GM10266 (cell line): ENCODE measurements around the gene TOMM22.

Experiments used
- DNase-seq: peaks from one replicate; pipeline ENCODE4 v3.0.0; 2012; ENCODE audit errors: extremely low spot score
- TF ChIP-seq, protein P1 (sequence below): IDR thresholded peaks from 2 replicates; pipeline ENCODE4 v1.5.1; 2012; ENCODE audit warnings: mild to moderate bottlenecking, low read depth; ENCODE audit not compliant: control insufficient read depth, insufficient read depth; ENCODE audit errors: missing control alignments

TOMM22 gene

DNA sequence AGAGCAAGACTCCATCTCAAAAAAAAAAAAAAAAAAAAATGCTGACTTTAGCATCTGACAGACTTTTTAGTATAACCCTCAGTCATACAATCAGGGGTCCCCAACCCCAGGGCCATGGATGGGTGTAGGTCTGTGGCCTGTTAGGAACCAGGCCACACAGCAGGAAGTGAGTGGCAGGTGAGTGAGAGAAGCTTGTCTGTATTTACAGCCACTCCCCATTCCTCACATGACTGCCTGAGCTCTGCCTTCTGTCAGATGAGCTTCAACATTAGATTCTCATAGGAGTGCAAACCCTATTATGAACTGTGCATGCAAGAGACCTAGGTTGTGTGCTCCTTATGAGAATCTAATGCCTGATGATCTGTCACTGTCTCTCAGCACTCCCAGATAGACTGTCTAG is 28.9 kb upstream of the TOMM22 start:
- DNase-seq: no peak
- TF ChIP-seq, protein P1, sequence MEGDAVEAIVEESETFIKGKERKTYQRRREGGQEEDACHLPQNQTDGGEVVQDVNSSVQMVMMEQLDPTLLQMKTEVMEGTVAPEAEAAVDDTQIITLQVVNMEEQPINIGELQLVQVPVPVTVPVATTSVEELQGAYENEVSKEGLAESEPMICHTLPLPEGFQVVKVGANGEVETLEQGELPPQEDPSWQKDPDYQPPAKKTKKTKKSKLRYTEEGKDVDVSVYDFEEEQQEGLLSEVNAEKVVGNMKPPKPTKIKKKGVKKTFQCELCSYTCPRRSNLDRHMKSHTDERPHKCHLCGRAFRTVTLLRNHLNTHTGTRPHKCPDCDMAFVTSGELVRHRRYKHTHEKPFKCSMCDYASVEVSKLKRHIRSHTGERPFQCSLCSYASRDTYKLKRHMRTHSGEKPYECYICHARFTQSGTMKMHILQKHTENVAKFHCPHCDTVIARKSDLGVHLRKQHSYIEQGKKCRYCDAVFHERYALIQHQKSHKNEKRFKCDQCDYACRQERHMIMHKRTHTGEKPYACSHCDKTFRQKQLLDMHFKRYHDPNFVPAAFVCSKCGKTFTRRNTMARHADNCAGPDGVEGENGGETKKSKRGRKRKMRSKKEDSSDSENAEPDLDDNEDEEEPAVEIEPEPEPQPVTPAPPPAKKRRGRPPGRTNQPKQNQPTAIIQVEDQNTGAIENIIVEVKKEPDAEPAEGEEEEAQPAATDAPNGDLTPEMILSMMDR: no peak

DNA sequence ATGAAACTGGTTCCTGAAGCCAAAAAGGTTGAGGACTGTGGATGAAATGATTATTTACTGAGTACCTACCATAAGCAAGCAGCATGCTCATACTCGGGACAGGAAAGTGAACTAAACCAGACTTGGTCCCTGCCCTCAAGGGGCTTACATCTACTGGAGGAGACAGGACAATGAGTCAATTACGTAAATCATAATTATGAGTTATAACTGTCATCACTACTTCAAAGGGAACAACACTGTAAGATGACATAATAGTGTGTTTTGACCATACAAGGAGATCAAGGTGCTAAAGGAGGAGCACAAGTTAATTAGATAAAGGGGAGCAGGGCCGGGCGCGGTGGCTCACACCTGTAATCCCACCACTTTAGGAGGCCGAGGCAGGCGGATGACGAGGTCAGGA is 28.0 kb upstream of the TOMM22 start:
- TF ChIP-seq, protein P1: no peak
- DNase-seq: no peak

DNA sequence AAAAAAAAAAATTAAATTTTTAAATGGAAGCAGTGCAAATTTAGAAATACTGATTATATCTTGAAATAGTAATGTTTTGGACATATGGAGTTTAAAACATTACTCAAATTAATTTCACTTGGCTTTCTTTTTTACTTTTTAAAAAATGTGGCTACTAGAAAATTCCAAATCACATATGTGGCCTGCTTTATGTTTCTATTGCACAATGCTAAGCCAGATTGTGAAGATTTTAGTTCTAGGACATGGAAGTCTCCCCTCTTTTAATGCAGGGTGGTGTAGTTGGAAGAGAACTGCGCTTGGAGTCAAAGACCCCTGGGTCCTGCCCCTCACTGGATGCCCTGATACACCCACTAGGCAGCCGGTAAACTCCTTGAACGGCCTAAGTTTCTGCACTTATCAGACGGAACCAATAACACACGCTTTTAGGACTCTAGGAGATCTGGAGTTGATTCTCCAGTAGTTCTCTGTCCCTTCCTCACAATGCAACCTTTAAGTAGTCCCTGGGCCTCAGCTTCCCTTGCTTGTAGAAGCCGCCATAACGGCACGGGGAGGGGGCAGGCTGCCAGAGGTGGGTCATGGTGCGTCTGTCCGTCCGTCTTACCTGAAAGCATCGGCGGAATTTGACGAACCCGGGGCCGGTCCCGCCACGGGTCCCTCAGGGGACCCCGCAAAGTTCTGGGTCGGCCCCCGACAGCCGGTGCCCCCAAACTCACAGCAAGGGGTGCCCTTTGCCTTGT is 26.1 kb upstream of the TOMM22 start:
- no peak for DNase-seq
- TF ChIP-seq, protein P1: no peak

DNA sequence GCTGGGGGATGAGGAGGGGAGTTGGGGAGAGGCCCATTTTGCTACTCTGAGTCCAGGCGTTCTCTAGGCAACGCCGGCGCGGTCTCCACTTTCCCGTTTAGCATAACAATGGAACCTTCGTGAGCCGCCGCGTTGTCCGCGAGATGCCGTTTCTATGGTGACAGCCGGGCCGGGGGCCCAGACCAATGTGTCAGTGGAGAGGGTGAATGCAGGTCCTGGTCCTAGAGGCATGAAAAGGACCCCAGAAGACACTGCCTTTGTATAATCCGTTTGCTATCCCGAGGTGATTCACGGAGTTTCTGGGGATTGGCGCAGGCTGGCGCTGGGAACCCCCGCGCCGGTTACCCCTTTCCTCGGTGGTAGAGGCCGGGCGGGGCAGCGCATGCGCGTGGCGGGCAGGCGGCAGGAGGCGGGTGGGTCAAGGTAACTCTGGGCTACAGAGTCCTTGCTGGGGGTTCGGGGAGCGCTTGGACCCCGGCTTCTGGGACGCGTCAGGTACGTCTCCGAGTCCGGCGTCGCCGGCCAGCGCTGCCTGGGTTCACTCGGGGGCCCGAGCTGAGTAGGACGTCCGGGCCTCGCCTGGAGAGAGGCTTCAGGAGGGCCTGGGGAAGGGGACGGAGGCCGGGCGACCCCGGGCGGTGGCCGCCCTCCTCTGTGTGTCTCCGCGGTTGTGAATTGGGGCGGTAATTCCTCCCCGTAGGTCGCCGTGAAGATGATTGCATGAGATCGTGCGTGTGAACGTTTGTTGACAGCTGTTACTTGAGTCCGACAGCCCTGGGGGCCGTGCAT is 25.3 kb upstream of the TOMM22 start, which contains the start of the genes CBY1 and FAM227A:
Gene CBY1 (plus strand): TSS at position 383 of the 789 bp plus-strand sequence. CDS start 11,417 bp downstream, outside the sequence.
Gene FAM227A (minus strand): TSS at position 137 of the 789 bp plus-strand sequence. CDS start 6,224 bp downstream, outside the sequence.
- peak; percentile 93 for DNase-seq
- TF ChIP-seq, protein P1: no peak

DNA sequence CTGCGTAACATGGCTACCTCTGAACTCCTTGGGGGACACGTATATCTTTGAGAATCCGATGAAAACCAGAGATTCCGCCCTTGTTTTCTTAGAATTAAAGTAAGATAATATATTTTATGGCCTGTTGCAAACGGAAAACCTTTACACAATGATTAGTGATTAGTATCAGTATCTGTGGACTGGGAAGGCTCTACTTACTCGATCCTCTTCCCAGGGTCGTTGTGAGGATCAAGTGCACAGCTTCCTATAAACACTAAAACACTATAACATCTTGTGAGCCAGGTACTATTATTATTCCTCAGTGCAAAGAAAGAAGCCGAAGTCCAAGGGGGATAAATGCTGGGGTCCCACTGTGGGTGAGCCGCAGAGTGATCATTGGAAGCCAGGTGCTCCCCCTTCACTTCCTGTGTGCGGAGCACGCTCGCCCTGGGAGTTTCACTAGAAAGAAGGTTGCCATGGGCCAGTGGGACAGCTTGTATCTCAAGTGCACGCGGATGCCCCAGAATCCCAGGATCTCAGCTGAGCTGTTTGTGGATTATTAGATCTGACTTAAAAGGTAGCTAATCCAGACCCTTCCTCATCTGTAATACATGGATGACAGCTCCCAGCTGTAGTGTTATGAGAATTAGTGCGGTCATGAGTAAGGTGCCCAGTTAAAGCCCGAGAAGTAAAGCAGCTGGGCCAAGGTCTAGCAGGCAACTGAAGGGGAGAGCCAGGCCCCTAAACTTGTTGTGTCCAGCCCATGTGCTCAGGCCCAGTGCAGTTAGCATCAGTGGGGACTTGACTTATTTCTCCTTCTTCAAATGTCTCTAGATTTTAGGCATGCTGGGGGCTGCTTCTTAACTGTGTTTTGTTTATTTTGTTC is 24.5 kb upstream of the TOMM22 start:
- TF ChIP-seq, protein P1: no peak
- peak; percentile 47 for DNase-seq

DNA sequence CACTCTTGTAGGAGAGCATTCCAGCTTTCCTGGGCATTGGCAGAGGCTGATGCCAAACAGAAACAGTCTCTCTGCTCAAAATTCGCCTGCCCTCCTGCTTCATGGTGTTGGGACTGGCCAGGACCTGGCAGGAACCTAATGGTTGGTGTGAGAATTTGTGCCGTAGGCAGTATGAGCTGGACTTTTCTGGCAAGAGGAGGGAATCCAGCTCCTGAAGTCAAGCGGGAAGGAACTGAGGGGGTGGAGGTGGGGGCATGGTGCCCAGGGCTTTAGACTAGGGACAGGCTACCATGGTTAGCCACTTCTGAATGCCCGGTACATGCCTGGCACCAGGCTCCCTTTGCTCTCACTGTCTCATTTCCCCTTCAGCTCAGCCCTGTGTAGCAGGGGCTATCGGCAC is 6.9 kb upstream of the TOMM22 start:
- TF ChIP-seq, protein P1: no peak
- no peak for DNase-seq

DNA sequence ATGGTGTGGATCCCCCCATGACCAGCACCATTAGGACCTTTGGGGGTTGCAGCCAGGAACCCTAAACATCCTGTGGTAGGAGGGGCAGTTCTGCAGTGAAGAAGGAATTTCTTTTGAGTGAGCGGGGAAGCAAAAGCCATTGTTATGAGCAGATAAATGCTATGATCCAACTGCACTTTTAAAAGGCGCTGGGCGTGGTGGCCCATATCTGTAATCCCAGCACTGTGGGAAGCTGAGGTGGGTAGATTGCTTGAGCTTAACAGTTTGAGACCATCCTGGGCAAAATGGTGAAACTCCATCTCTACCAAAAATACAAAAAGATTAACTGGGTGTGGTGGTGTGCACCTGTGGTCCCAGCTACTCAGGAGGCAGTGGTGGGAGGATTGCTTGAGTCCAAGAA is 5.9 kb upstream of the TOMM22 start:
- TF ChIP-seq, protein P1: no peak

More for the DNA sequence above, 5.9 kb upstream of the TOMM22 start:
- DNase-seq: no peak
